Nephron (organoid): ENCODE results near the gene LINC00237.
A peak's percentile ranks its signal among the peaks of the same experiment; 100 is the strongest.

ENCODE experiments used
- H3K27ac Mint-ChIP-seq, 3 experiments: 2 replicates each; pipeline ENCODE4 v1.8.0; 2020; ENCODE audit warnings: mixed read lengths in 3 of 3, mild to moderate bottlenecking in 2 of 3, moderate library complexity in 1 of 3
- H3K27me3 Mint-ChIP-seq: 2 replicates; pipeline ENCODE4 v1.8.0; 2021; ENCODE audit warnings: low read depth, mild to moderate bottlenecking, moderate library complexity, mixed read lengths
- H3K36me3 Mint-ChIP-seq: 2 replicates; pipeline ENCODE4 v1.8.0; 2020; ENCODE audit warnings: low read depth, mixed read lengths
- H3K4me1 Mint-ChIP-seq: 2 replicates; pipeline ENCODE4 v1.8.0; 2020; ENCODE audit warnings: mixed read lengths
- H3K4me3 Mint-ChIP-seq, 3 experiments: 2 replicates each; pipeline ENCODE4 v1.8.0; 2020; ENCODE audit warnings: mild to moderate bottlenecking in 3 of 3, mixed read lengths in 3 of 3, moderate library complexity in 2 of 3
- H3K9me3 Mint-ChIP-seq: 2 replicates; pipeline ENCODE4 v1.8.0; 2020; ENCODE audit warnings: mixed read lengths
- CTCF ChIP-seq, 3 experiments: fragments of 200-600 bp; sonication (generic); IDR thresholded peaks; one replicate each; pipeline ENCODE4 v1.5.0; 2021; ENCODE audit warnings: antibody characterized with exemption in 3 of 3; ENCODE audit not compliant: unreplicated experiment in 3 of 3

Gene LINC00237

GRCh38 chr20:21099751-21100577 is 6.2 kb downstream of the LINC00237 start:
- Mint-ChIP-seq H3K27me3 (peaks cover 100% of the 10 kb centered on the region), H3K9me3 (no peaks in the 10 kb centered on the region), H3K4me1 (peaks cover 26% of the 10 kb centered on the region), H3K27ac (no peak overlapping the region), H3K4me3 (peak overlapping the region; percentile 78 to 81 (median 78)), H3K36me3 (no peaks in the 10 kb centered on the region)
- TF ChIP-seq CTCF (IDR thresholded peaks at IDR 0.05; ENCODE audit: unreplicated experiment in 3 of 3), result no peak

- no peak overlapping the region for H3K4me3 Mint-ChIP-seq
- no peak for TF ChIP-seq CTCF (IDR thresholded peaks at IDR 0.05; ENCODE audit: unreplicated experiment in 3 of 3)
- H3K27ac Mint-ChIP-seq, result no peak overlapping the region
- H3K27me3 Mint-ChIP-seq, result peaks cover 95% of the 10 kb centered on the region
- no peaks in the 10 kb centered on the region for H3K9me3 Mint-ChIP-seq
- H3K4me1 Mint-ChIP-seq, result peaks cover 19% of the 10 kb centered on the region
- no peaks in the 10 kb centered on the region for H3K36me3 Mint-ChIP-seq
These were observed 9.7 kb downstream of the LINC00237 start for GRCh38 chr20:21096321-21097043.

- H3K4me3 Mint-ChIP-seq, result no peak overlapping the region
These were observed 13.4 kb downstream of the LINC00237 start for GRCh38 chr20:21092806-21093205.

GRCh38 chr20:21090721-21091120 is 15.4 kb downstream of the LINC00237 start:
- H3K4me3 Mint-ChIP-seq, result no peak overlapping the region
- TF ChIP-seq CTCF (IDR thresholded peaks at IDR 0.05; ENCODE audit: unreplicated experiment in 3 of 3), result no peak
- peaks cover 52% of the 10 kb centered on the region for H3K27me3 Mint-ChIP-seq
- no peaks in the 10 kb centered on the region for H3K9me3 Mint-ChIP-seq
- no peaks in the 10 kb centered on the region for H3K4me1 Mint-ChIP-seq
- no peaks in the 10 kb centered on the region for H3K36me3 Mint-ChIP-seq
- no peak overlapping the region for H3K27ac Mint-ChIP-seq

More at GRCh38 chr20:21092806-21093205, 13.4 kb downstream of the LINC00237 start:
- Mint-ChIP-seq H3K27me3 (peaks cover 73% of the 10 kb centered on the region), H3K27ac (no peak overlapping the region), H3K36me3 (no peaks in the 10 kb centered on the region), H3K4me1 (no peaks in the 10 kb centered on the region), H3K9me3 (no peaks in the 10 kb centered on the region)
- TF ChIP-seq CTCF (IDR thresholded peaks at IDR 0.05; ENCODE audit: unreplicated experiment in 3 of 3), result no peak

DNA sequence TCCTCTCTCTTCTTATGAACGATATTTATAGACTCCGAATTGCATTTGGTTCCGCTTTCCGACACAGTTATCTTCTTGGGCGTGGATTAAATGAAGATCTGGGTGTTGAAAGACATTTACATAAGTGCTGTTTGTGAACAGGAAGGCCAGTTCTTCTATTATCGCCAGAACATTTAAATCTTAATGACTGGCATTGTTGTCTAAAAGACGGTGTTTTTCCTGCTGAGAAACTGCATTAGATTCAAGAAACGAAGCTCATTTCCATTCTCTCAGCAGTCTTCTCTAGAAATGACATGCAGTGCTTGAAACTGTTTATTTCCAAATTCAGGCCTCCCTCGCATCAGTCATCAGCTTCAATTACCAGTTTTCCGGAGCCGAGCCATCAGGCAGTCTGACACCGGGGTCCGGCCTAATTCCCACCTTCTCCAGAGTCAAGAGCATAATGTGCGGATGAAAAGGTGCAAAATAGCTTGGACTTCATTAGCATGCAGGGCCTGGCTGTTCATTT is 16.0 kb downstream of the LINC00237 start:
- no peak overlapping the region for H3K27ac Mint-ChIP-seq
- no peak overlapping the region for H3K4me3 Mint-ChIP-seq
- H3K36me3 Mint-ChIP-seq, result no peaks in the 10 kb centered on the region
- no peaks in the 10 kb centered on the region for H3K4me1 Mint-ChIP-seq
- H3K9me3 Mint-ChIP-seq, result no peaks in the 10 kb centered on the region
- H3K27me3 Mint-ChIP-seq, result peaks cover 47% of the 10 kb centered on the region
- no peak for TF ChIP-seq CTCF (IDR thresholded peaks at IDR 0.05; ENCODE audit: unreplicated experiment in 3 of 3)
